AG04450 (cell line): Measurements from ENCODE around the gene STRIP2. TPM values are rescaled to one million over a fixed set of nuclear protein-coding genes. Genes with fewer than 3 reads are reported as not detected.
"Not testable (repeated sequence)": the region's sequence is repeated elsewhere in the genome, so short reads cannot be mapped to it uniquely, and the experiment has no call there.

Experiments
- CTCF ChIA-PET: fragments of 300-600, 350-600 bp; formaldehyde crosslinking; extraction: SDS; loops from one replicate; lab custom pipeline; 2022; ENCODE audit warnings: antibody characterized with exemption, inconsistent platforms; lab: Charles Lee
- POLR2A ChIA-PET: fragments of 350-600 bp; formaldehyde crosslinking; extraction: SDS; loops from one replicate; lab custom pipeline; 2021; ENCODE audit warnings: antibody characterized with exemption, inconsistent platforms; lab: Yijun Ruan, JAX
- DNase-seq: peaks from one replicate; pipeline ENCODE4 v3.0.0-alpha.2; 2011; ENCODE audit warnings: low read depth, low spot score
- H3K27ac ChIP-seq: one replicate; pipeline ENCODE4 v1.5.1; 2012; ENCODE audit warnings: low read depth, low read length, control low read depth
- H3K27me3 ChIP-seq: one replicate; pipeline ENCODE4 v1.6.0; 2012; ENCODE audit warnings: low read length; ENCODE audit not compliant: control insufficient read depth, insufficient read depth
- H3K4me3 ChIP-seq: 2 replicates; pipeline ENCODE4 v1.5.1; 2011; ENCODE audit warnings: mild to moderate bottlenecking, low read depth, low read length, control low read depth
- H3K9me3 ChIP-seq: 2 replicates; pipeline ENCODE4 v1.5.1; 2012; ENCODE audit warnings: low read length; ENCODE audit not compliant: control insufficient read depth, insufficient read depth
- polyA plus RNA-seq: library from polyadenylated mRNA; depleted of rRNA; stranded (reverse); fragments of >200 nt; gene quantifications from 2 replicates; pipeline ENCODE4 v1.2.3, GENCODE V29; 2011
- TF ChIP-seq, protein P1 (sequence below): IDR thresholded peaks from 2 replicates; pipeline ENCODE4 v1.5.1; 2011; ENCODE audit warnings: low read depth, low read length, control low read depth, inconsistent platforms

STRIP2 gene
- polyA plus RNA-seq, 1 experiment = 1.7 TPM

DNA sequence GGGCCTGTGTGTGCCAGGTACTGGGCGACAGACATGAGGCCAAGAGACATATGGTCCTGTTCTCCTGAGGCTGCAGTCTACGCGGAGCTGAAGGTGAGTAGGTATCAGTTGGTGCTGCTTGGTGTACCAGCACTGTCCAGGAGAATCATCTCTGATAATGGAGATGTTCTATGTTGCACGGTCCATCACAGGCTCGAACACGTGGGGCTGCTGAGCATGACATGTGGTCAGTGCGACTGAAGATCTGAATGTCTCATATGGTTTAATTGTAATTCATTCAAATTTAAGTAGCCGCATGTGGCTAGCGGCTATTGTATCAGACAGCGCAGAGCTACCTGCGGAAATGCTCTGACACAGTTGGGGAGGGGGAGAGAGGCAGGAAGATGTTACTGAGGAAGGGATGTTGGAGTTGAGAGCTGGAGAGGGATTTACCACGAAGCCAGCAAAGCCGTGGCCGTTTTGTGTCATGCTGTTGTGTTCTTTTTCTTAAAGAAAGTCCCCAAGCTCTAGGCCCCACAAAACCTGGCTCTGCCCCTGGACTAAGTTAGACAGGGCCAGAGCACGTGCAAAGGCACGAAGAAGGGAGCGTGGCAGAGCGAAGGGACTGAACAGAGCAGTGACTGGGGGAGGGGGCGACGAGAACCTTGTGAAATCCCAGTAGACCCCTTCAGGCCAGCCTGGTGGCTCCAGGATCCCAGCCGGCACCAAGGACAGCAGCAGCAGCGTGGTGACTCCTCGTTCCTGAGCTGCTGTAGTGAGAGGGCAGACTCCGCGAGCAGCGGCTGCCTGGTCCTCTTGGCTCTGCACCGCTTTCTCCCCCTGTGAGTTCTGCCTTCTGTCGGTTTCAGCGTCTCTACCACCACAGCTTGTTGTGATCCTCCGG lies 88.1 kb downstream of the STRIP2 start:
- POLR2A ChIA-PET = no interaction called here
- DNase-seq = no peak
- TF ChIP-seq, protein P1, sequence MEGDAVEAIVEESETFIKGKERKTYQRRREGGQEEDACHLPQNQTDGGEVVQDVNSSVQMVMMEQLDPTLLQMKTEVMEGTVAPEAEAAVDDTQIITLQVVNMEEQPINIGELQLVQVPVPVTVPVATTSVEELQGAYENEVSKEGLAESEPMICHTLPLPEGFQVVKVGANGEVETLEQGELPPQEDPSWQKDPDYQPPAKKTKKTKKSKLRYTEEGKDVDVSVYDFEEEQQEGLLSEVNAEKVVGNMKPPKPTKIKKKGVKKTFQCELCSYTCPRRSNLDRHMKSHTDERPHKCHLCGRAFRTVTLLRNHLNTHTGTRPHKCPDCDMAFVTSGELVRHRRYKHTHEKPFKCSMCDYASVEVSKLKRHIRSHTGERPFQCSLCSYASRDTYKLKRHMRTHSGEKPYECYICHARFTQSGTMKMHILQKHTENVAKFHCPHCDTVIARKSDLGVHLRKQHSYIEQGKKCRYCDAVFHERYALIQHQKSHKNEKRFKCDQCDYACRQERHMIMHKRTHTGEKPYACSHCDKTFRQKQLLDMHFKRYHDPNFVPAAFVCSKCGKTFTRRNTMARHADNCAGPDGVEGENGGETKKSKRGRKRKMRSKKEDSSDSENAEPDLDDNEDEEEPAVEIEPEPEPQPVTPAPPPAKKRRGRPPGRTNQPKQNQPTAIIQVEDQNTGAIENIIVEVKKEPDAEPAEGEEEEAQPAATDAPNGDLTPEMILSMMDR = no peak

DNA sequence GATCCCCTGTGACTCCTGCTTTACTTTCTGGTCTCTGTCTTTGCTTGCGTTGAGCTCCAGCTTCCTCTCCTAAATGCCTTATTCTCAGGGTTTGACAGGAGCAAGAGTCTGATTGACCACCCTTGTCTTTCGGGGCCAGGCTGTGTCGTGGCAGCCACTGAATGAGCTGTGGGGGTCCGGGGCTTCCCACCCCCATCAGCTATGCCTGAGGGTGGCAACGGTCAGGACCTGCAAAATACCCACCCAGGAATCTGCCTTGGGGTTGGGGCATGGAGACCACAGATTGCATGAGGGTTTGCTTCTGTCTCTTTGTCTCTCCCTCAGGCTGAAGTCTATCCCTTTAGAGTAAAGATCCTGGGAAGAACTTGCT lies 88.7 kb downstream of the STRIP2 start:
- no peak overlapping the region for H3K27ac ChIP-seq
- H3K4me3 ChIP-seq = no peak overlapping the region
- ChIA-PET POLR2A (no interaction called here), CTCF (no interaction called here)
- no peaks in the 10 kb centered on the region for H3K9me3 ChIP-seq
- TF ChIP-seq, protein P1 = no peak
- H3K27me3 ChIP-seq = peaks cover 20% of the 10 kb centered on the region
- no peak for DNase-seq

More for the DNA sequence above, 88.1 kb downstream of the STRIP2 start:
- Histone ChIP-seq H3K9me3 (no peaks in the 10 kb centered on the region), H3K27ac (no peak overlapping the region), H3K27me3 (peaks cover 20% of the 10 kb centered on the region), H3K4me3 (no peak overlapping the region)
- CTCF ChIA-PET = no interaction called here

DNA sequence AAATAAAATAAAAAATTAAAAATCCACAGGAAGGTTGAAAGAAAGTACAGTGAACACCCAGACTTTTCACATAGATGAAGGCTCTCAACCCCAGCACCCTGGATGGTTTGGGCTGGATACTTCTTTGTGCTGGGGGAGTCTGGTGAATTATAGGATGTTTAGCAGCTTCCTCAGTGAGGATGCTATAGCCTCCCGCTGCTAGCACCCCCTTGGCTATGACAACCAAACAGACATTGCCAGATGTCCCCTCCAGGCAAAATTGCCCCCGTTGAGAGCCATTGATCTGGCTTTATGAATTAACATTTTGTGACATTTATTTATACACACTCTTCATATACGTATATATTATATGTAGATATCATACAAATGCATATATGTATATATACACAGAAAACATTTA lies 89.7 kb downstream of the STRIP2 start:
- no peak for DNase-seq
- ChIA-PET CTCF (interaction anchor here (0.7 kb wide), 2 partner anchors 17 to 30 kb away, joined by 3 read pairs; no protein-coding TSS in a partner anchor), POLR2A (interaction anchor here (0.6 kb wide), 1 partner anchor 34 kb away, joined by 3 read pairs; no protein-coding TSS in a partner anchor)
- TF ChIP-seq, protein P1 = no peak
- H3K9me3 ChIP-seq = no peaks in the 10 kb centered on the region
- H3K4me3 ChIP-seq = no peak overlapping the region
- H3K27ac ChIP-seq = no peak overlapping the region
- peaks cover 20% of the 10 kb centered on the region for H3K27me3 ChIP-seq

DNA sequence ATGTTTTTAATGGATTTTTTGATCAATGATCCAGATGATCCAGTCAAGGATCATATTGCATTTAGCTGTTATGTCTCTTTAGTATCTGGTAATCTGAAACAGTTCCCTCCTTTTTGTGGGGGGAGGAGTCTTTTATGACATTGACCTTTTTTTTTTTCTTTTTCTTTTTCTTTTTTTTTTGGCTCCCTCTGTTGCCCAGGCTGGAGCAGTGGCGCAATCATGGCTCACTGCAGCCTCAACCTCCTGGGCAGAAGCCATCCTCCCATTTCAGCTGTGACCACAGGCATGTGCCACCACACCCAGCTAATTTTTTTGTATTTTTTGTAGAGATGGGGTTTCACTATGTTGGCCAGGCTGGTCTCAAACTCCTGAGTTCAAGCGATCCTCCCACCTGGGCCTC lies 90.2 kb downstream of the STRIP2 start:
- peaks cover 20% of the 10 kb centered on the region for H3K27me3 ChIP-seq
- POLR2A ChIA-PET = interaction anchor here (0.6 kb wide), 1 partner anchor 34 kb away, joined by 3 read pairs; no protein-coding TSS in a partner anchor
- CTCF ChIA-PET = interaction anchor here (0.7 kb wide), 2 partner anchors 17 to 31 kb away, joined by 3 read pairs; no protein-coding TSS in a partner anchor
- DNase-seq, H3K27ac ChIP-seq, H3K4me3 ChIP-seq, H3K9me3 ChIP-seq: not testable (repeated sequence)

DNA sequence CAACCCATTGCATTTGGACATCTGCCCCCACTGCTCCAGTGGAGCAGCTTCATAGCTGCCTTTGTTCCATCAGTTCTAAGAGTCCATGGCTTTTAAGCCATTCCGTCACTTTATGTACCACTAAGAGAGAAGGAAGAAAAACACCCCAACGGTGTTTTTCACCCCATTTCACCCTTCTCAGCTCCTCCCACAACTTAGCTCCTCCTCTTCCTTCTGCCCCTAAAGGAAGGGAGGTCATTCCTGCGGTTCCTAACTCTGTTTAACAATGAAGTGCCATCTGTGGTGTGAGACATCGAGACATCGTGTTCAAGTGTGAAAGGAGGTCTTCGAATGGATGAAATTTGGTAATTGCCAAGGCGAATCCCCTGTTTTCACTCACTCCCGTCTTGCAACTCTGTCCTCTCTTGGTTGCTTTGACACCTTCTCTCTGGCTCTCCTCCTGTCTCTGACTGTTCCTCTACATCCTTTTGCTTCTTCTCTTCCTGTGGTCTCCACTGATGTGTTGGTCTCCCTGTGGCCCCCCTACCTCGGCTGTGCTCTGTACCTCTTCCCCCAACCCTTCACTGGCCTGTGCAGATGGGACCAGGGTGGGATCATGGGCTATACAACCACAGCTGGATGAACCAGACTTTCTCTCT lies 91.1 kb downstream of the STRIP2 start:
- TF ChIP-seq, protein P1 = no peak
- CTCF ChIA-PET = interaction anchor here (0.6 kb wide), 1 partner anchor 11 kb away, joined by 4 read pairs; no protein-coding TSS in a partner anchor
- Histone ChIP-seq H3K4me3 (no peak overlapping the region), H3K9me3 (no peaks in the 10 kb centered on the region), H3K27ac (no peak overlapping the region), H3K27me3 (peaks cover 14% of the 10 kb centered on the region)
- no peak for DNase-seq
- POLR2A ChIA-PET = no interaction called here
